Measurements from ENCODE around the gene BCL2L13.

The BCL2L13 gene

GRCh38 chr22:17726006-17726927 lies 87.7 kb downstream of the BCL2L13 start:
- Histone ChIP-seq H3K36me3 (ENCODE audit: low read depth) (peaks cover 42% of the 10 kb centered on the region), H3K4me3 (ENCODE audit: severe bottlenecking) (no peak overlapping the region), H3K27me3 (ENCODE audit: insufficient read depth, poor library complexity, severe bottlenecking) (no peaks in the 10 kb centered on the region), H3K27ac (ENCODE audit: poor library complexity, severe bottlenecking) (no peak overlapping the region), H3K4me1 (ENCODE audit: insufficient read depth, poor library complexity, severe bottlenecking) (no peaks in the 10 kb centered on the region), H3K9me3 (ENCODE audit: severe bottlenecking) (no peaks in the 10 kb centered on the region)
- TF ChIP-seq, protein P1, sequence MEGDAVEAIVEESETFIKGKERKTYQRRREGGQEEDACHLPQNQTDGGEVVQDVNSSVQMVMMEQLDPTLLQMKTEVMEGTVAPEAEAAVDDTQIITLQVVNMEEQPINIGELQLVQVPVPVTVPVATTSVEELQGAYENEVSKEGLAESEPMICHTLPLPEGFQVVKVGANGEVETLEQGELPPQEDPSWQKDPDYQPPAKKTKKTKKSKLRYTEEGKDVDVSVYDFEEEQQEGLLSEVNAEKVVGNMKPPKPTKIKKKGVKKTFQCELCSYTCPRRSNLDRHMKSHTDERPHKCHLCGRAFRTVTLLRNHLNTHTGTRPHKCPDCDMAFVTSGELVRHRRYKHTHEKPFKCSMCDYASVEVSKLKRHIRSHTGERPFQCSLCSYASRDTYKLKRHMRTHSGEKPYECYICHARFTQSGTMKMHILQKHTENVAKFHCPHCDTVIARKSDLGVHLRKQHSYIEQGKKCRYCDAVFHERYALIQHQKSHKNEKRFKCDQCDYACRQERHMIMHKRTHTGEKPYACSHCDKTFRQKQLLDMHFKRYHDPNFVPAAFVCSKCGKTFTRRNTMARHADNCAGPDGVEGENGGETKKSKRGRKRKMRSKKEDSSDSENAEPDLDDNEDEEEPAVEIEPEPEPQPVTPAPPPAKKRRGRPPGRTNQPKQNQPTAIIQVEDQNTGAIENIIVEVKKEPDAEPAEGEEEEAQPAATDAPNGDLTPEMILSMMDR (IDR thresholded peaks at IDR 0.05; ENCODE audit: poor library complexity, severe bottlenecking), result no peak
- ATAC-seq (ENCODE audit: low read depth) (no peak), DNase-seq (ENCODE audit: low spot score) (no peak)

GRCh38 chr22:17726928-17727897 lies 88.7 kb downstream of the BCL2L13 start:
- H3K9me3 ChIP-seq (ENCODE audit: severe bottlenecking), result no peaks in the 10 kb centered on the region
- no peak overlapping the region for H3K4me3 ChIP-seq (ENCODE audit: severe bottlenecking)
- H3K27ac ChIP-seq (ENCODE audit: poor library complexity, severe bottlenecking), result no peak overlapping the region
- no peaks in the 10 kb centered on the region for H3K4me1 ChIP-seq (ENCODE audit: insufficient read depth, poor library complexity, severe bottlenecking)
- no peak for DNase-seq (ENCODE audit: low spot score)
- peaks cover 47% of the 10 kb centered on the region for H3K36me3 ChIP-seq (ENCODE audit: low read depth)
- H3K27me3 ChIP-seq (ENCODE audit: insufficient read depth, poor library complexity, severe bottlenecking), result no peaks in the 10 kb centered on the region
- no peak for ATAC-seq (ENCODE audit: low read depth)
- TF ChIP-seq, protein P1 (IDR thresholded peaks at IDR 0.05; ENCODE audit: poor library complexity, severe bottlenecking), result no peak

DNA sequence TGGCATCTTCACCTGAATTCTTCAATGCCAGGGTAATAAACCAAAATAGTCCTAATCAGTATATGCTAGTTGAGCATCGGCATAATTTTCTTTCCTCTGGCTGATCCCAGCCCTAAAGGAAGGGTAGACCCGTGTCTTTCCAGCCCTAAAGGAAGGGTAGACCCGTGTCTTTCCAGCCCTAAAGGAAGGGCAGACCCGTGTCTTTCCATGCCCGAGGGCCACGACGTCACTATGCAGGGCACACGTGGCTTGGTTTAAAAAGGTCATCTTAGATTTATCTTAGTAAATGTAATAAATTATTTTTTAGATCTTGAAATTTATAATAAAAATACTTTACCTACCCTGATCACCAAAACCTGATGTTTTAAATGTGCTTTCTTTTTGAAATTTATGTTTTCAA lies 90.2 kb downstream of the BCL2L13 start:
- Histone ChIP-seq H3K9me3 (ENCODE audit: severe bottlenecking) (no peaks in the 10 kb centered on the region), H3K27ac (ENCODE audit: poor library complexity, severe bottlenecking) (no peak overlapping the region), H3K4me3 (ENCODE audit: severe bottlenecking) (no peak overlapping the region), H3K4me1 (ENCODE audit: insufficient read depth, poor library complexity, severe bottlenecking) (no peaks in the 10 kb centered on the region), H3K36me3 (ENCODE audit: low read depth) (peaks cover 58% of the 10 kb centered on the region), H3K27me3 (ENCODE audit: insufficient read depth, poor library complexity, severe bottlenecking) (no peaks in the 10 kb centered on the region)
- DNase-seq (ENCODE audit: low spot score) (no peak), ATAC-seq (ENCODE audit: low read depth) (no peak)
- TF ChIP-seq, protein P1 (IDR thresholded peaks at IDR 0.05; ENCODE audit: poor library complexity, severe bottlenecking), result no peak

GRCh38 chr22:17729561-17729960 lies 91.0 kb downstream of the BCL2L13 start:
- DNase-seq (ENCODE audit: low spot score) (no peak), ATAC-seq (ENCODE audit: low read depth) (no peak)
- Histone ChIP-seq H3K27ac (ENCODE audit: poor library complexity, severe bottlenecking) (no peak overlapping the region), H3K27me3 (ENCODE audit: insufficient read depth, poor library complexity, severe bottlenecking) (no peaks in the 10 kb centered on the region), H3K36me3 (ENCODE audit: low read depth) (peaks cover 63% of the 10 kb centered on the region), H3K9me3 (ENCODE audit: severe bottlenecking) (no peaks in the 10 kb centered on the region), H3K4me1 (ENCODE audit: insufficient read depth, poor library complexity, severe bottlenecking) (no peaks in the 10 kb centered on the region), H3K4me3 (ENCODE audit: severe bottlenecking) (no peak overlapping the region)
- TF ChIP-seq, protein P1 (IDR thresholded peaks at IDR 0.05; ENCODE audit: poor library complexity, severe bottlenecking), result no peak
